A549 (cell line): Measurements from ENCODE around the gene CDH4.

Source experiments
- BHLHE40 ChIP-seq: IDR thresholded peaks from 2 replicates; pipeline ENCODE4 v1.6.1; 2012; ENCODE audit warnings: low read depth, low read length, inconsistent platforms
- CHD4 ChIP-seq: fragments of 200-600 bp; sonication (generic); IDR thresholded peaks from 2 replicates; pipeline ENCODE4 v1.6.1; 2016; ENCODE audit warnings: antibody characterized with exemption, mild to moderate bottlenecking, borderline replicate concordance
- EHMT2 ChIP-seq: fragments of 200-600 bp; sonication (generic); IDR thresholded peaks from 2 replicates; pipeline ENCODE4 v1.6.1; 2016; ENCODE audit warnings: antibody characterized with exemption, low read depth, mild to moderate bottlenecking, moderate library complexity
- ESRRA ChIP-seq: fragments of 150-350 bp; IDR thresholded peaks from 2 replicates; pipeline ENCODE4 v1.6.1; 2014; ENCODE audit warnings: mild to moderate bottlenecking, low read length, borderline replicate concordance
- MAFK ChIP-seq: fragments of 450-650 bp; IDR thresholded peaks from 2 replicates; pipeline ENCODE4 v1.6.1; 2014; ENCODE audit not compliant: partially characterized antibody
- NR3C1 ChIP-seq: fragments of >200 bp; sonication (Bioruptor Twin); formaldehyde crosslinking; IDR thresholded peaks from 3 replicates; pipeline ENCODE4 v1.6.1; 2017
- POLR2A ChIP-seq: IDR thresholded peaks from 2 replicates; pipeline ENCODE4 v1.6.1; 2012; ENCODE audit warnings: mild to moderate bottlenecking, low read length
- RARB ChIP-seq: fragments of 250-450 bp; sonication (Bioruptor Pico); IDR thresholded peaks from 2 replicates; pipeline ENCODE4 v1.8.0; 2021; ENCODE audit warnings: mild to moderate bottlenecking, moderate library complexity
- ZC3H11A ChIP-seq: fragments of 450-650 bp; IDR thresholded peaks from 2 replicates; pipeline ENCODE4 v1.6.1; 2014; ENCODE audit warnings: antibody characterized with exemption, mild to moderate bottlenecking
- TF ChIP-seq, protein P1 (sequence below): fragments of >200 bp; sonication (Bioruptor Twin); formaldehyde crosslinking; IDR thresholded peaks from 3 replicates; pipeline ENCODE4 v1.5.1; 2016

DNA sequence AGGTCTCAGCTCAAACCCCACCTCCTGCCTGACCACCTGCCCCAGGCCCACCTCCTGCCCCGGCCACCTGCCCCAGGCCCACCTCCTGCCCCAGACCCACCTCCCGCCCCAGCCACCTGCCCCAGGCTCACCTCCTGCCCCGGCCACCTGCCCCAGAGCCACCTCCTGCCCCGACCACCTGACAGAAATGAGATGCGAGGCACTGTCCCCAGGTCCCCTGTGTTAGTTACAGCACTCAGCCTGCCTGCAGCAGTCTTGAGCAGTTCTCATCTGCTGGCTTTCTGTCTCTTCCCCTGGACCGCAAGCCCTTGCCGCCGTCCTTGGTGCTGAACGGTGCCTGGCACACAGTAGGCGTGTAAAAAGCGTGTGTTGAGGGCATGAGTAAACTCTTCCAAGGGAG is 79.5 kb downstream of the CDH4 start:
- TF ChIP-seq, protein P1, sequence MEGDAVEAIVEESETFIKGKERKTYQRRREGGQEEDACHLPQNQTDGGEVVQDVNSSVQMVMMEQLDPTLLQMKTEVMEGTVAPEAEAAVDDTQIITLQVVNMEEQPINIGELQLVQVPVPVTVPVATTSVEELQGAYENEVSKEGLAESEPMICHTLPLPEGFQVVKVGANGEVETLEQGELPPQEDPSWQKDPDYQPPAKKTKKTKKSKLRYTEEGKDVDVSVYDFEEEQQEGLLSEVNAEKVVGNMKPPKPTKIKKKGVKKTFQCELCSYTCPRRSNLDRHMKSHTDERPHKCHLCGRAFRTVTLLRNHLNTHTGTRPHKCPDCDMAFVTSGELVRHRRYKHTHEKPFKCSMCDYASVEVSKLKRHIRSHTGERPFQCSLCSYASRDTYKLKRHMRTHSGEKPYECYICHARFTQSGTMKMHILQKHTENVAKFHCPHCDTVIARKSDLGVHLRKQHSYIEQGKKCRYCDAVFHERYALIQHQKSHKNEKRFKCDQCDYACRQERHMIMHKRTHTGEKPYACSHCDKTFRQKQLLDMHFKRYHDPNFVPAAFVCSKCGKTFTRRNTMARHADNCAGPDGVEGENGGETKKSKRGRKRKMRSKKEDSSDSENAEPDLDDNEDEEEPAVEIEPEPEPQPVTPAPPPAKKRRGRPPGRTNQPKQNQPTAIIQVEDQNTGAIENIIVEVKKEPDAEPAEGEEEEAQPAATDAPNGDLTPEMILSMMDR, result no peak
- TF ChIP-seq BHLHE40 (no peak), ESRRA (no peak), POLR2A (no peak), NR3C1 (no peak), EHMT2 (no peak), MAFK (no peak), ZC3H11A (no peak), RARB (CRISPR knock-in tag) (no peak), CHD4 (no peak)
